ENCODE measurements around the gene COL4A5. TPM values are rescaled to one million over a fixed set of nuclear protein-coding genes. Genes with fewer than 3 reads are reported as not detected.

The COL4A5 gene
- total RNA-seq, 1 donor from 2014 or later = 26.0 TPM

- Histone ChIP-seq H3K4me3 (no peak overlapping the region), H3K27ac (no peak overlapping the region), H3K27me3 (ENCODE audit: low read depth) (no peaks in the 10 kb centered on the region), H3K36me3 (no peaks in the 10 kb centered on the region), H3K4me1 (no peaks in the 10 kb centered on the region), H3K9me3 (no peaks in the 10 kb centered on the region)
- ATAC-seq (peak in 1 of 2 donors; percentile 68), DNase-seq (no peak)
- intact Hi-C loops (cut with DNase I) = no loop called here
- peak; percentile 51 for TF ChIP-seq CTCF (IDR thresholded peaks at IDR 0.05)
These were observed 97.4 kb downstream of the COL4A5 start for GRCh38 chrX:108537005-108537404.

DNA sequence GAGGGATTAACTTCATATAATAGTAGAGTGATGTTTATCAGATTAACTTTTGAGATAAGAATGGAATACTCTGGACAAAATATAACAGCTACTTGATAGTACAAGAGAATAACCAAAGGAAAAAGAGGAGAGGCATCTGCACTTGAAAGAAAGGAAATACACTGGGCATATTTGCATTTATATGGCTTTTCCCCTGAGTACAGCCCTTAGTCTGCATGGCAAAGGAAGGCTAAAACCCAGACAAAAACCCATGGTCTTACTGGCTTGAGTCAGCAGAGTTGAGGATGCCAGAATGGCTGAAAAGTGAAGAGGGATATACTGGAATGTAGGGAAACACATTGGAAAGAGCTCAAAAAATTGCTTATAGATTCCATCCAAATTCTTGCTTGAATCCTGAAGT is 101.6 kb downstream of the COL4A5 start:
- H3K9me3 ChIP-seq = no peaks in the 10 kb centered on the region
- no peaks in the 10 kb centered on the region for H3K4me1 ChIP-seq
- no peak for TF ChIP-seq CTCF (IDR thresholded peaks at IDR 0.05)
- ATAC-seq (no peak), DNase-seq (no peak)
- no peak overlapping the region for H3K4me3 ChIP-seq
- no peaks in the 10 kb centered on the region for H3K27me3 ChIP-seq (ENCODE audit: low read depth)
- H3K27ac ChIP-seq = no peak overlapping the region
- intact Hi-C loops (cut with DNase I) = no loop called here
- H3K36me3 ChIP-seq = no peaks in the 10 kb centered on the region

DNA sequence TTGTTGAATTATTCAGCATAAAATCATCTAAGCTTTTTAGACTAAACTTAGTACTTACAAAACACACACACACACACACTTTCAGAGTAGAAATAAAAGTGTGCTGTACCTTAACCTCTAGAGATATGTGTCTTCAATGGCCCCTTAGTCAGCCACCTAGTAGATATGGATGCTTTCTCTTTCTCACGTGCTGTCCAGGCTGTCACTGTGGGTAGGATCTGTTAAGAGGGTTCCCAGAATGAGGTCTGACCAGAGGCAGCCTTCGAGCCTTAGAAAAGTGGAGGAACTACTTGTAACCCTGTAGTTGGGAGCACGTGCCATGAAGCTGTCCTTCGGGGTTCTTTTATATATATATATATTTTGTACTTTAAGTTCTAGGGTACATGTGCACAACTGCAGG is 117.9 kb downstream of the COL4A5 start:
- no peak for ATAC-seq
- H3K4me3 ChIP-seq = no peak overlapping the region

DNA sequence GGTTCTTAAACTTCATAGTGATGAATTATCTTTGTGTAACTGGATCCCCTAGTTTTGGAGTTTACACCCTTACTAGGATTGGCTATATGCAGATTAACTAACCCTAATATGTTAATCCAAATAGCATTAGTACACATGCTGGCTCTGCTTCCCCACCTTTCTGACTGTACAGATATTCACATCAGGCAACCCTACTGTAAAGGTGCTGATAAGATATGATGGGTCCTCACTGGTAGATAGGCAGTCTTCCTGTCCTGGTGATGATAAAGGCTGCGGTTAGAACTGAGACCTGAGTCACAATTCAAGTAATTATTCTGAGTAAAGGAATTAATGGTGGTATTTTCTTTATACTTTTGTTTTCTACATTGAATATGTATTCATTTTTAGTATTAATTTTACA is 118.6 kb downstream of the COL4A5 start:
- DNase-seq = no peak
- intact Hi-C loops (cut with DNase I) = no loop called here
- Histone ChIP-seq H3K4me3 (no peak overlapping the region), H3K4me1 (no peaks in the 10 kb centered on the region), H3K27me3 (ENCODE audit: low read depth) (no peaks in the 10 kb centered on the region), H3K36me3 (no peaks in the 10 kb centered on the region), H3K27ac (no peak overlapping the region), H3K9me3 (no peaks in the 10 kb centered on the region)
- no peak for ATAC-seq
- no peak for TF ChIP-seq CTCF (IDR thresholded peaks at IDR 0.05)

More for the DNA sequence above, 117.9 kb downstream of the COL4A5 start:
- no peak overlapping the region for H3K27ac ChIP-seq
- H3K36me3 ChIP-seq = no peaks in the 10 kb centered on the region
- intact Hi-C loops (cut with DNase I) = no loop called here
- H3K9me3 ChIP-seq = no peaks in the 10 kb centered on the region
- TF ChIP-seq CTCF (IDR thresholded peaks at IDR 0.05) = no peak
- no peaks in the 10 kb centered on the region for H3K27me3 ChIP-seq (ENCODE audit: low read depth)
- H3K4me1 ChIP-seq = no peaks in the 10 kb centered on the region
- no peak for DNase-seq

GRCh38 chrX:108573136-108573535 is 133.5 kb downstream of the COL4A5 start:
- no peak for DNase-seq
- no peak for ATAC-seq
- Histone ChIP-seq H3K27me3 (ENCODE audit: low read depth) (no peaks in the 10 kb centered on the region), H3K4me3 (no peak overlapping the region), H3K27ac (no peak overlapping the region), H3K4me1 (no peaks in the 10 kb centered on the region), H3K36me3 (no peaks in the 10 kb centered on the region), H3K9me3 (no peaks in the 10 kb centered on the region)
- intact Hi-C loops (cut with DNase I) = no loop called here
- no peak for TF ChIP-seq CTCF (IDR thresholded peaks at IDR 0.05)

DNA sequence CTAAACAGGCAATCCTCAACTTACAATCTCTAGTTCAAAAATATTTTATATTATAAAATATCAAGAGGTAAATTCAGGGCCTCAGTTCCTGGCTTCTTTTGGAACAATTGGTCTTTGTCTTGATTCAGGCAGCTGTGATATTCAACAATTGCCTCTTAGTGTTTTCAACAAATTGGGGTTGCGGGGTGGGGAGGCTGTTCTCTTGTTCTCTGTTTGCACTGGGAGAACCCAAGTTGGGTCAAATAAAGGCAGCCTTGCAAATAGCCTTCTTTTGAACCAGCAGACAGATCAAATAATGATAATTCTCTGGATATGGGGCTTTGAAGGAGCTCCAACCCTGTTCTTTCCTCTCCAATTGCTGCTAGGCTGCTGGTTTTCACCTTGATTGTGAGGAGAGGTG is 142.5 kb downstream of the COL4A5 start:
- H3K4me1 ChIP-seq = no peaks in the 10 kb centered on the region
- H3K9me3 ChIP-seq = no peaks in the 10 kb centered on the region
- ATAC-seq (no peak), DNase-seq (no peak)
- intact Hi-C loops (cut with DNase I) = no loop called here
- no peak overlapping the region for H3K4me3 ChIP-seq
- no peak for TF ChIP-seq CTCF (IDR thresholded peaks at IDR 0.05)
- H3K36me3 ChIP-seq = no peaks in the 10 kb centered on the region
- no peaks in the 10 kb centered on the region for H3K27me3 ChIP-seq (ENCODE audit: low read depth)
- H3K27ac ChIP-seq = no peak overlapping the region
